Smooth muscle cell (in vitro differentiated cells): ENCODE results near the gene LRPAP1. TPM values are rescaled to one million over a fixed set of nuclear protein-coding genes. Genes with fewer than 3 reads are reported as not detected.

Source experiments
- DNase-seq: peaks from one replicate; lab custom pipeline; 2025; ENCODE audit not compliant: unreplicated experiment; lab: John Stamatoyannopoulos, UW
- H2AFZ ChIP-seq: fragments of 200-600 bp; sonication (generic); 2 replicates; pipeline ENCODE4 v1.6.0; 2016; ENCODE audit warnings: antibody characterized with exemption, low read depth, mild to moderate bottlenecking
- H3F3A ChIP-seq: fragments of 200-600 bp; sonication (generic); 2 replicates; pipeline ENCODE4 v1.6.0; 2017; ENCODE audit warnings: antibody characterized with exemption, low read depth
- H3K27ac ChIP-seq: fragments of 200-600 bp; sonication (generic); 2 replicates; pipeline ENCODE4 v1.5.1; 2016; ENCODE audit warnings: low read depth, mild to moderate bottlenecking
- H3K27me3 ChIP-seq: fragments of 200-600 bp; sonication (generic); 2 replicates; pipeline ENCODE4 v1.6.1; 2016; ENCODE audit warnings: low read depth, mild to moderate bottlenecking
- H3K36me3 ChIP-seq: fragments of 200-600 bp; sonication (generic); 2 replicates; pipeline ENCODE4 v1.5.1; 2016; ENCODE audit warnings: low read depth
- H3K4me1 ChIP-seq: fragments of 200-600 bp; sonication (generic); 2 replicates; pipeline ENCODE4 v1.5.1; 2016; ENCODE audit warnings: low read depth
- H3K4me2 ChIP-seq: fragments of 200-600 bp; sonication (generic); 2 replicates; pipeline ENCODE4 v1.6.0; 2016; ENCODE audit warnings: mild to moderate bottlenecking
- H3K4me3 ChIP-seq: fragments of 200-600 bp; sonication (generic); 2 replicates; pipeline ENCODE4 v1.5.1; 2016; ENCODE audit warnings: mild to moderate bottlenecking
- H3K79me2 ChIP-seq: fragments of 200-600 bp; sonication (generic); 2 replicates; pipeline ENCODE4 v1.6.0; 2016; ENCODE audit warnings: low read depth, mild to moderate bottlenecking
- H3K9ac ChIP-seq: fragments of 200-600 bp; sonication (generic); 2 replicates; pipeline ENCODE4 v1.6.0; 2016; ENCODE audit warnings: low read depth
- H3K9me3 ChIP-seq: fragments of 200-600 bp; sonication (generic); replicated peaks from 2 replicates; pipeline ENCODE4 v1.5.1; 2016; ENCODE audit warnings: low read depth
- H4K20me1 ChIP-seq: fragments of 200-600 bp; sonication (generic); 2 replicates; pipeline ENCODE4 v1.6.0; 2016; ENCODE audit warnings: low read depth
- WGBS: methylation state at CpG from one replicate; pipeline ENCODE4 v1.1.7; 2016; ENCODE audit warnings: low lambda C conversion rate; 5-methylcytosine and 5-hydroxymethylcytosine counted together
- polyA plus RNA-seq: library from polyadenylated mRNA; unstranded; fragments of >200 nt; fragmentation: Nextera tagmentation; extraction: Ambion mirVana; gene quantifications from 2 replicates; pipeline ENCODE4 v1.2.1, GENCODE V29; 2016
- total RNA-seq: library from RNA; depleted of rRNA; stranded (reverse); fragments of >200 nt; gene quantifications from 2 replicates; pipeline ENCODE4 v1.2.3, GENCODE V29; 2014
- TF ChIP-seq, protein P1 (sequence below): fragments of 200-600 bp; sonication (generic); IDR thresholded peaks from 2 replicates; pipeline ENCODE4 v1.5.1; 2017; ENCODE audit warnings: borderline replicate concordance, mild to moderate bottlenecking, antibody characterized with exemption; ENCODE audit not compliant: insufficient read depth, poor library complexity, severe bottlenecking

LRPAP1 gene
- total and polyA plus RNA-seq, 2 experiments from 2014 or later: 82.6 to 277 TPM

DNA sequence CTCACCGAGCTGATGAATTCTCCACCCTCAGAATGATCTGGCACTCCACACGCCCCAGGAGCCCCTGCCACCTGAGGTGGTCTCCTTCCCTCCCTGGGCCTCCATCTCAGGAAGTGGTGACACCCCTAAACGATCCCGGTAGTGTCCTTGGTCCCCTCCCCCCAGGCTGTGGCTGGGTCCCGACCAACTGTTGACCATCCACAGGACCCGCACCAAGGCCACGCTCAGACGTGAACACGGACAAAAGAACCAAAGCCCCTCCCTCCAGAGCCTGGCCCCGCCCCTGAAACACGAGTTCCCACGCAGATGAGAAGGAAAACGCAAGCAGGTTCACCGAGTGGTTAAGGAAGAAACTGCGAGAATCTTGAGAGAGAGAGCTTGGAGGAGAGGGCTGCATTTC is 16.6 kb downstream of the LRPAP1 start:
- DNase-seq: no peak
- H3K27me3 ChIP-seq: no peaks in the 10 kb centered on the region
- no peaks in the 10 kb centered on the region for H3K9me3 ChIP-seq
- no peaks in the 10 kb centered on the region for H3K79me2 ChIP-seq
- H3F3A ChIP-seq: no peaks in the 10 kb centered on the region
- 92% methylated on average over 15 of the region's 15 CpGs for whole genome bisulfite sequencing
- TF ChIP-seq, protein P1, sequence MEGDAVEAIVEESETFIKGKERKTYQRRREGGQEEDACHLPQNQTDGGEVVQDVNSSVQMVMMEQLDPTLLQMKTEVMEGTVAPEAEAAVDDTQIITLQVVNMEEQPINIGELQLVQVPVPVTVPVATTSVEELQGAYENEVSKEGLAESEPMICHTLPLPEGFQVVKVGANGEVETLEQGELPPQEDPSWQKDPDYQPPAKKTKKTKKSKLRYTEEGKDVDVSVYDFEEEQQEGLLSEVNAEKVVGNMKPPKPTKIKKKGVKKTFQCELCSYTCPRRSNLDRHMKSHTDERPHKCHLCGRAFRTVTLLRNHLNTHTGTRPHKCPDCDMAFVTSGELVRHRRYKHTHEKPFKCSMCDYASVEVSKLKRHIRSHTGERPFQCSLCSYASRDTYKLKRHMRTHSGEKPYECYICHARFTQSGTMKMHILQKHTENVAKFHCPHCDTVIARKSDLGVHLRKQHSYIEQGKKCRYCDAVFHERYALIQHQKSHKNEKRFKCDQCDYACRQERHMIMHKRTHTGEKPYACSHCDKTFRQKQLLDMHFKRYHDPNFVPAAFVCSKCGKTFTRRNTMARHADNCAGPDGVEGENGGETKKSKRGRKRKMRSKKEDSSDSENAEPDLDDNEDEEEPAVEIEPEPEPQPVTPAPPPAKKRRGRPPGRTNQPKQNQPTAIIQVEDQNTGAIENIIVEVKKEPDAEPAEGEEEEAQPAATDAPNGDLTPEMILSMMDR: no peak
- H3K27ac ChIP-seq: no peak overlapping the region
- H3K36me3 ChIP-seq: no peaks in the 10 kb centered on the region
- H4K20me1 ChIP-seq: peaks cover 6% of the 10 kb centered on the region
- H3K4me2 ChIP-seq: no peak overlapping the region
- no peaks in the 10 kb centered on the region for H3K4me1 ChIP-seq
- H3K9ac ChIP-seq: no peak overlapping the region
- H2AFZ ChIP-seq: no peak overlapping the region
- H3K4me3 ChIP-seq: no peak overlapping the region

DNA sequence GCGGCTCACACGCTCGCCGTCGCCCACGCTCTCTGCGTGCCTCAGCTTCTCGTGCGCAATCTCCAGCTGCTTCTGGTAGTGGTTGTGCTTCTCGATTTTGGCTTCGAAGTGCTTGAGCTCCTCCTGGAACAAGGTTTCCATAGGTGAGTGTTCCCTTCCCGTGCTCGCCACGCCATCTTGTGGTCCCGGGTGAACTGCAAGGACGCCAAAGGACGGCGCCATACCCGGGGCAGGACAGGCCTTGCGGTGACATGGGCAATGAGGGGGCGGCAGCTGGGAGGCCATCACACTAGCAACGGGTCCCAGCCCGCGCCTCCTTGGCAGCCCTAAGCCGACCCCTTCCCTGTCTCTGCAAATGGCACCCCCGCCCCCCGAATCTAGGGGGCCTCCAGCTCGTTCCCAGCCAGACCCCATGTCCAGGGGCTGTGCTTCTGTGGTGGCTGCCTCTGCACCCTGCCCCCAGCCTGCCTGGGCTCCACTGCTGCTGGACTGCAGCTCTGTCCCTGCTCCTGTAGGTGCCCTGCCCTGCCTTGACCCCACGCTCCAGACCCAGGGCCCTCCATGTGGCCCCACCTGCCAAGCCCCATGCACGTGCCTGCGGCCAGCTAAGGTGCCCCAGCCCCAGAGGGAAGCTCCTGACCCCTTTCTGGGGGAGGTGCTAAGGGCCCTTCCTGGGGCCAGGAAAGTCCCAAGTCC is 17.3 kb downstream of the LRPAP1 start:
- Histone ChIP-seq H3K27ac (no peak overlapping the region), H3K36me3 (no peaks in the 10 kb centered on the region), H3K4me1 (no peaks in the 10 kb centered on the region), H3K4me2 (no peak overlapping the region), H3K79me2 (no peaks in the 10 kb centered on the region), H2AFZ (no peak overlapping the region), H3K9me3 (no peaks in the 10 kb centered on the region), H3K27me3 (no peaks in the 10 kb centered on the region), H3F3A (no peaks in the 10 kb centered on the region), H3K9ac (no peak overlapping the region), H3K4me3 (no peak overlapping the region), H4K20me1 (peaks cover 12% of the 10 kb centered on the region)
- 86% methylated on average over 30 of the region's 31 CpGs for WGBS
- TF ChIP-seq, protein P1: peak; percentile 14
- DNase-seq: no peak

DNA sequence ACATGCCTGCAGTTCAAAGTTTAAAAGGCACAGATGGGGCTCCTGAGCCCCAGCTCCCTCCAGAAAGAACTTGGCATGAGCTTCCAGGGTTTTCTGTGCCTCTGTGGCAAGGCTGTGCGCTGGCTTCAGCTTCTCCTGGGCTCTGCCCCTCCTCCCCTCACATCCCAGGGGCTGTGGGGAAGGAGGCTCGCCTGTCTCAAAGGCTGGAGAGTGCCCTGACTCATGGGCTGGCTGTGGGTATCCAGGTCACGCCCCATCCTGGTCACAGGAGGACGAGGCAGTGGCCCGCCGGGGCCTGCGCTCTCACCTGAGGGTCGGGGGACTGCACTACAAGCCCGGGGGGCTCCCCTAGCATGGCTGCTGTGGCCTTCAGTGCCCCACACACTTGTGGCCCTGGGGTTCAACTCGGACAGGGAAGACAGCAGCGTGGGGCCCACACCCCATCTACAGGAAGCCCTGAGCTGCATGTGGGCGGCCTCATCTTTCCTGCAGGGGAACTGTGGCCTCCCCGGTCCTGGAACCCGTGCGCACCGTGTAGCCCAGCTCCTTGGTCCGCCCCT is 17.9 kb downstream of the LRPAP1 start:
- no peak for DNase-seq
- Histone ChIP-seq H3K9me3 (no peaks in the 10 kb centered on the region), H3K27me3 (no peaks in the 10 kb centered on the region), H4K20me1 (peaks cover 12% of the 10 kb centered on the region), H3K9ac (no peak overlapping the region), H3F3A (no peaks in the 10 kb centered on the region), H2AFZ (no peak overlapping the region), H3K27ac (no peak overlapping the region), H3K36me3 (no peaks in the 10 kb centered on the region), H3K4me3 (no peak overlapping the region), H3K79me2 (no peaks in the 10 kb centered on the region), H3K4me2 (no peak overlapping the region), H3K4me1 (no peaks in the 10 kb centered on the region)
- 94% methylated on average over 17 of the region's 17 CpGs for WGBS
- TF ChIP-seq, protein P1: no peak

DNA sequence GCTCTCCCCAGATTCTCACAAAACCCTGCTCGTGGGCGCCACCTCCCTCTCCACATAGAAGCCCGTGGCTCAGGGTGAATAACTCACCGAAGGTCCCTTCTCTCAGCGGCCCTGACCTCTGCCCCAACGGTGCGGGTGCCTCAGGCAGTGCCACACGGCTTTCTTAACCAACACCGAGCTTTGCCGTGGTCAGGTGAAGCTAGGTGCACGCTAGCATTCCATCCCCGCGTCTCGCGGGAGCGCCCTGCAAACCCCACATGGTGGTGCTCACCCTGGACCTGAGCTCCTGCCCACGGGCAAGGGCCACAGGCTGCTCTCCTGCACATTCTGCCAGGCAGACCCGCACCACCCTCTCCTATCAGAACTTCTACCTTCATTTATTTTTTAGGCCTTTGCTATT is 18.4 kb downstream of the LRPAP1 start:
- TF ChIP-seq, protein P1: no peak
- H3F3A ChIP-seq: no peaks in the 10 kb centered on the region
- no peaks in the 10 kb centered on the region for H3K4me1 ChIP-seq
- DNase-seq: no peak
- H3K9me3 ChIP-seq: no peaks in the 10 kb centered on the region
- H3K27me3 ChIP-seq: no peaks in the 10 kb centered on the region
- H4K20me1 ChIP-seq: peaks cover 8% of the 10 kb centered on the region
- no peak overlapping the region for H2AFZ ChIP-seq
- H3K9ac ChIP-seq: no peak overlapping the region
- H3K27ac ChIP-seq: no peak overlapping the region
- H3K79me2 ChIP-seq: no peaks in the 10 kb centered on the region
- no peaks in the 10 kb centered on the region for H3K36me3 ChIP-seq
- no peak overlapping the region for H3K4me3 ChIP-seq
- H3K4me2 ChIP-seq: no peak overlapping the region
- 93% methylated on average over 18 of the region's 18 CpGs for WGBS
